Sciatic nerve (tissue), 2 donors: Measurements from ENCODE around the gene CEP128. TPM values are rescaled to one million over a fixed set of nuclear protein-coding genes. Genes with fewer than 3 reads are reported as not detected.
A peak's percentile ranks its signal among the peaks of the same experiment; 100 is the strongest.

Source experiments
- ATAC-seq: fragments of 200-7000 bp; cut with Tn5 transposase; one replicate; pipeline ENCODE4 v1.9.1; 2020; ENCODE audit warnings: mild to moderate bottlenecking, moderate library complexity
- DNase-seq: peaks from one replicate; pipeline ENCODE4 v3.0.0-alpha.2; 2020; ENCODE audit warnings: low spot score
- intact Hi-C: fragments of 100-400 bp; cut with DNase I; formaldehyde crosslinking; loops from one replicate; pipeline ENCODE4 v1.14.2; 2022
- total RNA-seq: library from RNA; stranded (reverse); fragmentation: NEBNext Ultra II Directional; extraction: Animal tissue kit (Norgen Biotek cat#: 25700); gene quantifications from one replicate; pipeline ENCODE4 v1.2.1, GENCODE V29; 2021
- donor health status: DM: no; HTN: no; CAD: no.
- donor health status: DM: no; HTN: no; CAD: no.

Gene CEP128
- total RNA-seq, 1 donor from 2014 or later: 14.5 TPM

DNA sequence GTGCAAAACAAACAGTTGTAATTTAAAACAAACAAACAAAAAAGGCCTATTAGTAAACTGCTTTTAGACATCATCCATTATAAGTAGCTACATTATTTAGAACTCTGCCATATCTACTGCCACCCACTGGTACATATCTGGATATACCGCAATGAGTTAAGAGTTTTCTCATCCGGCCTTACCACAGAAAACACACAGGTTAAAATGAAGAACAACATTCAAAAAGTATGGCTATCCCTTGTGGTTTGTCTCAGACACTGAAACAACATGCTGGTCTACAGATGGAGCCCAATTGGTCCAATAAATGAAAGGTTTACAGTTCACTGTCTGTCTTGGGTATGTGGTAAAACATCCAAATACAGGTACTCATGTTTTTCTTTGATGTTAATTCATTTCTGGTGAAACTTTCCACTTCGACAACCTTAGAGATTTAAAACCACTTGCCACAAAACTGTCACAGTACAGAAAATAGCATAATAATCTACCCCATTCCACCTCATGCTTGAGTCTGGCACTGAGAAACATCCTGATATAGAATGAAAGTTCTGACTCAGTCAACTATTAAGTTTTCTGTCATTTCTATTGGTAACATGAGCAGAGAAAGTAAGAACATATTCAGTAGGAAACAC lies 354.3 kb downstream of the CEP128 start:
- DNase-seq (no peak), ATAC-seq (peak; percentile 72)
- intact Hi-C loops: no loop called here

DNA sequence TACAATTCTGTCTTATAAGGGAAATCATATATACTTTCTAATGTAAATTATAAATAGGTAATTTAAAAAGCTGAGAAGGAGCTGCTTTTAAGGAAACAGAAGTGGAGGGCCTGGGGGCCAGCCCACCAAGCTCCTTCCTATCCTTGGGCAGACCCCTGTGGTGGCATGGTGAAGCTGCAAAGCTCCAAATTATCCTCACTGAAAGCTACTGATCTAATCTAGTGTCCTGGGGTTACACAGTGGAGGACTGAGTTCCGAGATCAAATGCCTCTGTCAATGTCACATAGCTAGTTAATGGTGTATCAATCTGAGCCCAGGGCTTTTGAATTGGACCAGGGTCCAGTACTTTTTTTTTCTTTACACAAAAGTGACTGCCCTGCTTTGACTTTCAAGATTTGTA lies 355.4 kb downstream of the CEP128 start:
- no peak for ATAC-seq
- DNase-seq: no peak
- intact Hi-C loops: no loop called here

DNA sequence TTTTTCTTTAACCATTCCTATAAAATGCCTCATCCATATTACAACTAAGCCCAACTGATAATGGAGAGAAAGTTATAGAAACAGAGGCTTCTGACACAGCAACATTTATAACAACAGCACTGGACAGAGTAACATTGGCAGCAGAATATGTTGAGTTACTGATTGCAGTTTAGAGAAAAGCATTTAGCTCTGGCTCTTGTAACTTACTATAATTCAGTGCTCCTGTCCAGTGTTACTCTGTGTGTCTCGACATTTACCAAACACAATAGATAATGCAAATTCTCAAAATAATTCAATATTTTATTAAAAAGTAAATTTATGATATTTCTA lies 356.1 kb downstream of the CEP128 start:
- intact Hi-C loops: no loop called here
- DNase-seq (no peak), ATAC-seq (no peak)

DNA sequence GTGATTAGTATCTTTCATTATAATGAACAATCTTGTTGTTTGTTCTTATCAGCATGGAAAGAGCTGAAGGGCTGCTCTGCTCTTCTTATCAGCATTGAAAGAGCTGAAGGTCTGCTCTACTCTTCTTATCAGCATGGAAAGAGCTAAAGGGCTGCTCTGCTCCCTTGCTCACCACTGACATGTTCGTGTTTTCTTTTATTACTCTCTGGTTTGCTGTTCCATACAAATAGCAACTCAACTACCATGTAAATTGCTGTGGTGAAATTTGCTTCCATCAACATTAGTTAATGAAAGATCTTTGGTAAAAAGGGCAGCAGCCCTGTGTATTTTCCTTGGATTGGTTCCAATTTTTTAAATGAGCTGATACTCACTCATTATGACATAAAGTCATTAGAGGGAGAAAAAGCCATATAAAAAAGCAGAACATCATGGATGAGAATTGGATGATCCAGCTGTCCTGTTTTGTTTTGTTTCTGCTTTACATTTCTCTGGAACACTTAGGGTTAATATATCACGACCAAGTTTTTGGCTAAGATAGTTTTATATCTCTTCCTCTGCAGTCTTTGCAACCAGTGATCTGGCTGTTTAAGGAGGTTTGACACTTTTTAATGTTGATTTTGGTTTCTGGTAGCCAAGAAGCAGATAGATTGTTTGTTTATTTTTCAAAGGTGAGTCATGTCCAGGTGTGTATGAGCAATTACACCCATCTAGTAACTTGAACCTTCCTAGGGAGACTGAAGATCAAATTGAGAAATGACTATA lies 356.6 kb downstream of the CEP128 start:
- ATAC-seq: no peak
- DNase-seq: no peak
- intact Hi-C loops: no loop called here

DNA sequence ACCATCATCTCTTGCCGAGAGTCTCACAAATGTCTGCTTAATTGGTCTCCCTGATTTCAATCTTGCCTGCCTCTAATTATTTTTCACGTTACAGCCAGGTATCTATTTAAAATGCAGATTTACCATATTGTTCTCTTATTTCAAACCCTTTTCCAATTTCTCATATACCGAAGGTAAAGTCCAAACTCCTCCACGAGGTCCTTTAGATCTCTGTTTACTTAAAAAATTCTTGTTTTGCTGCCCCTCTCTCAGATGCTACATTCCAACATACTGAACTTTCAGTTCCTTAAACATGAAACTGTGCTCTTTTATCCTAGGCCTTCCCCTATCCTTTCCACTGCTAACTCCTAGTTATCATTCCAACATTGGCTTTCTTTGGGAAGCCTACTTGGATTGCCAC lies 363.9 kb downstream of the CEP128 start:
- intact Hi-C loops: no loop called here
- ATAC-seq (no peak), DNase-seq (no peak)

DNA sequence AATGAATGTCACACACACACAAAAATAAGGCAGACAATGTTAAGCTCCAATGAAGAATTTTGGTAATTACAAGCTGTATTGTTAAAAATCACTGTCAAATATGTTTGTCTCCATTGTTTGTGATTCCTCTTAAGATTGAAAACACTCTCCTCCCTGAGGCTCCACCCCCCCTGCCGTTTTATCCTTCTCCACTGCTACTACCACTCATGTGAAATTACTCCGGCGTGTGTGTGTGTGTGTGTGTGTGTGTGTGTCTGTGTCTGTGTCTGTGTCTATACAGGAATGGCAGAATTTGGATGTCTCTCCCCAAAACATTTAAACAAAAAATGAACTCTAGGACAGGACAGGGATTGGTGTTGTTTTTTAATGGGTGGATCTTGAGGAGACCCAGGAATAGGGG lies 365.1 kb downstream of the CEP128 start:
- intact Hi-C loops: no loop called here
- DNase-seq (no peak), ATAC-seq (no peak)

DNA sequence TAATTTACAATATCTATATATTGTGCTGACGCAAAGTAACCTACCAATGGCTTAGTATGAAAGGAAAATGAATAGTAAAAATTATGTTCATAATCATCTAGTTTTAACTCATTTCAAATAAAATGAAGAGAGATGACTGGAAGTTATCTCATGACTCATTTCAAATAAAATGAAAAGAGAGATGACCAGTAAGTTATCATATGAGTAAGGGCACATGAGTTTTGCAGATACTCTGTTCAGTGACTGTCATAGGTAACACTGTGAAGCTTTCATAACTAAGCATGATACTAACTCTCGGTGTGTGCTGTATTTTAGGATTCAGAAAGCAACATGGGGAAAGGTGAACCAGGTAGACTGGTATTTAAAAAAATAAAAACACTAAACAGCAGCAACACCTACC lies 365.8 kb downstream of the CEP128 start:
- intact Hi-C loops: no loop called here
- no peak for DNase-seq
- ATAC-seq: no peak

DNA sequence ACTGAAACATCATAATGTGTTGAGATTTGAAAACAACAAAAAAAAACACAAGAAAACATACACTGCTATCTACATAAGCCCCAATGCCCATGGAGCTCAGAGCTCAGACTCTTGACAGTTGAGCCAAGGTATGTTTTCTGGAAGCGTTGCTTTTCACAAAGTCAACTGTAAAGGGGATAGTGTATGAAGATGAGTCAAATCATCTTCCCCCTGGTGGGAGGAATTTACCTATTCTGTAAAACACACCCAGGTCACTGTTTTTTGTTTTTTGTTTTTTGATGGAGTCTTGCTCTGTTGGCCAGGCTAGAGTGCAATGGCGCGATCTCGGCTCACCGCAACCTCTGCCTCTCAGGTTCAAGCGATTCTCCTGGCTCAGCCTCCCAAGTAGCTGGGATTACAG lies 368.9 kb downstream of the CEP128 start:
- DNase-seq: no peak
- no peak for ATAC-seq
- intact Hi-C loops: no loop called here

DNA sequence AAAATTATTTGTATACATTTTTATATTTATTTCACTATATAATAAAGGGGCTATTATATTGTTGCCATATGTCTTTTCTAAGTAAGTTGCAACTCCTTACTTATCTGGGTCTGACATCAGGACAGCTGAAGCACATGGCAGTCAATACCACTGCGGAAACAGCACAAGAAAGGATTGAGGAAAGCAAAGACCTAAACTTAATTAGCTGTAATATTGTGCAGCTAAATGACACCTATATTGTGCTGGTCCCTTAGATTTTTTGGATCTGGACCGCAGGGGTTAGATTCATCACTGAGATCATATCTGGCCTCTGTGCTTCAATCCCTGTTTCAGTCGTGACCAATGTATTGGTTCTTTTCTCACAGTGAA lies 370.6 kb downstream of the CEP128 start:
- DNase-seq (no peak), ATAC-seq (no peak)
- intact Hi-C loops: no loop called here

DNA sequence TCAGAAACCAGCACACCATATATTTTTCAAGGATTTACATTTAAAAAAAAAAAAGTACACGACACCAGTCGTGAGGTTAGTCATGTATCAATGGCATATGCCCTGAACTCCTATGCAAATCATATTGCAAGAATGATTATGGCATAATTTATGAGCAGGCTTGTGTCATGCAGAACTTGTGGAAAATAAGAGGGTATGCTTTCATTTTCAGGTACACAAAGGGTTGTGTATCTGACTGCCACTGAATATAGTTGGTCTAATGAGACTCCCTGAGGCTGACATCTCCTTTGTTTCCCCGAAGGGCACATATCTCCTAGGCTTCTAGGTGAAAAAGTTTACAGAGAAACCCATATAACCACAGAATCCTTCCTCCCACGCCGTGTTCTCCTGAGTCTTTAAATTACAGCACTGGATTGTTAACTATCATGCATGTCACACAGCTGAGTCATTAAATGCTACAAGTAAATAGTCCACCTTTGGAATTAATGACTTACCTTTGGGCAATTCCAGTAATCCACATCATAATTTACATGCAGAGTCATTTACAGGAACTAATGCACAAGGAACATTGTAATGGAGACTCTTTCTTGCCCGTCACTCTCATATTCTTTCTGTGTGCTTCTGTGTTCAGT lies 373.5 kb downstream of the CEP128 start:
- DNase-seq (no peak), ATAC-seq (no peak)
- intact Hi-C loops: no loop called here

DNA sequence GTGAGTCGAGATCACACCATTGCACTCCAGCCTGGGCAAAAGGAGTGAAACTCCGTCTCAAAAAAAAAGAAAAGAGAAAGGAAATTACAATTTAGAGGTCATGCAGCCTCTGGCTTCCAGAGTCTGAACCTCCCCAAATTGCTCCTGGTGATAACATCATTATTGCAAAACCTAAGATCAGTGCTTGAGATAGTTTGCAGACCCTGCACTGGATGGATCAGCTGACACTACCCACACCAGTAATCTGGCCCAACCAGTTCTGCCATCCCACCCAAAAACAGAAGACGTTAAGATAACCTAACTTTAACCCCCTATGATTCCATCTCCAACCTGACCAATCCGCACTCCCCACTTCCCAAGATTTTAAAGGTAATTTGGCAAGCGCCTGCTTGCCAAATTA lies 376.5 kb downstream of the CEP128 start:
- ATAC-seq (no peak), DNase-seq (no peak)
- intact Hi-C loops: no loop called here

DNA sequence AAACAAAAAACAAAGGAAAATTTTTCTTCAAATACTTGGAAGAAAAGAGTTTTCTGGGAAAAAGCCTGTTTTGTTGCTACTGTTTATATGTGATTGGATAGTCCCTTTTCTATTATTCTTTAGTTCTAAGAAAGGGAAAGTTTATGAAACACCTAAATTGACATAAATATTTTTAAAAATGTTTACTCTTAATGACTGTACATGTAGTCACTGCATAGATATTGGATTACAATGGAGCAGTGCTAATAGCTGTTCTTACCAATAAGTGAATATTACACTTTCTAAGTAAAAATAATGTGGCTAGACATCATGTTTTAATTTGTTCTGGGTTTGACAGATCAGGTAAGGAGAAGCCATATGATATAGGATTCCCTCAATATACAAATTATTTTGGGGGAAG lies 377.5 kb downstream of the CEP128 start:
- ATAC-seq (no peak), DNase-seq (no peak)
- intact Hi-C loops: no loop called here

DNA sequence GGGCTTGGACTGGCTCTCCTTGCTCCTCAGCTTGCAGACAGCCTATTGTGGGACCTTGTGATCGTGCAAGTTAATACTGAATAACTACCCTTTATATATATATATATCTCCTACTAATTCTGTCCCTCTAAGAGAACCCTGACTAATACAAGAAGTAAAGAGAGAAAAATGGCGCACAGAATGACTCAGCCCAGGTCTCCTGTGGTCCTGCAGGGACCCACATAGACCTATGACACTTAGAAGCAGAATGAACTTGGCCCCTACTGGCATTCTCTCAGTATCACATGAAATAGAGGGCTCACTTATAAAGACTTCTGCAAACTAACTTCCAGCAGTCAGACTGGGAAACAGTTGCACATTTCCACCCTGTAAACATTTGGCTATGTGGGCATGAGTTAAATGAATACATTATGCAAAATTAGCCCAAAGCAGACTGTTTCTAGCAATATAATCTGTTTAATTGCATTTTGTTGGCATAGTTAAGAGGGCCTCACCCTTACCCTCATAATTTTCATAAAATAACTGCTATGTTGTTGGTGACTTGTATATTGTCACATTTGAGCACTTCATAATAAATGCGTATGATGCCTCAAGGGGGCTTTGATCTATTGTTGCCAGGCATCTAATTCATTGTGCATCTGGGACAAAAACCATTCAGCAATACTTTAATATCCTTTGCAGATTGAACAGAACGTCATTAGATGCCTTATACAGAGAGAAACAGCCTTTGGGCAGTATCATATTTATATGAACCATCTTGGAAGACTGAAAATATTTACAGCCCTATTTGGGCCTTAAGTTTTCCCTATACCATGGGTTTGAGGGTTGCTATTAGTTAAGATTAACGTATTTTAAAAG lies 380.5 kb downstream of the CEP128 start:
- intact Hi-C loops: no loop called here
- ATAC-seq: no peak
- DNase-seq: no peak

DNA sequence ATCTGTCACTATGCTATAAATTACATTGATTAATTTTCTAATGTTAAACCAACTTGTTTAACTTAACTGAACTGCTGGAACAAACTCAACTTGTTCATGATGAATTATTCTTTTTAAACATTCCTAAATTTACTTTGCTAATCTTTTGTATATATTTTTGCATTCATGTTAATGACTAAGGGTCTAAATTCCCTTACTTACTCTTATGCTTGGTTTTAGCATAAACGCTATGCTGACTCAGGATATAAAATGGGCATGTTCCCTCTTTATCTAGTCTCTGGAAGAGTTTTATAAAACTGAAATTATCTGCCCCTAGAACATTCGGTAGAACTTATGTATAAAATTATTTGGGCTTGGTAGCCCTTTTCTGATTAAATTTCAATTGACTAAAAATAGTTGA lies 387.4 kb downstream of the CEP128 start:
- ATAC-seq (no peak), DNase-seq (no peak)
- intact Hi-C loops: no loop called here

DNA sequence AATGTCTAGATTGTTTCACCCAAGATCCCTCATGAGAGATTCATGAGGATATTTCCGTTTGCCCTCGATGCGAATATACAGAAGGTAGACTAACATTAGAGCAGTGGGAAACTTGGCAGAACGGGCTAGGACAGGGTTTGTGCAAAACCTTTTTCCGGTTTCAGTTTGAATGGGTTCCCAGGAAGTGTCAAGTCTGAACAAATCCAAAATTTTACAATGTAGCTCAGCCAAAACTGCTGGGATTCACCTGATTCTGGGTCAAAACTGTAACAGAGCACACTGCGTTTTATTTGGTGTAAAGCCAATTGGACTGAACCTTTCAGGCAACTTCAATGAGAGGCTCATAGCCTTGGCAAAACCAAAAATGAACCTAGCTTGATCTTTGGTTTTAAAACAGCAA lies 392.4 kb downstream of the CEP128 start:
- DNase-seq (no peak), ATAC-seq (peak; percentile 42)
- intact Hi-C loops: no loop called here

DNA sequence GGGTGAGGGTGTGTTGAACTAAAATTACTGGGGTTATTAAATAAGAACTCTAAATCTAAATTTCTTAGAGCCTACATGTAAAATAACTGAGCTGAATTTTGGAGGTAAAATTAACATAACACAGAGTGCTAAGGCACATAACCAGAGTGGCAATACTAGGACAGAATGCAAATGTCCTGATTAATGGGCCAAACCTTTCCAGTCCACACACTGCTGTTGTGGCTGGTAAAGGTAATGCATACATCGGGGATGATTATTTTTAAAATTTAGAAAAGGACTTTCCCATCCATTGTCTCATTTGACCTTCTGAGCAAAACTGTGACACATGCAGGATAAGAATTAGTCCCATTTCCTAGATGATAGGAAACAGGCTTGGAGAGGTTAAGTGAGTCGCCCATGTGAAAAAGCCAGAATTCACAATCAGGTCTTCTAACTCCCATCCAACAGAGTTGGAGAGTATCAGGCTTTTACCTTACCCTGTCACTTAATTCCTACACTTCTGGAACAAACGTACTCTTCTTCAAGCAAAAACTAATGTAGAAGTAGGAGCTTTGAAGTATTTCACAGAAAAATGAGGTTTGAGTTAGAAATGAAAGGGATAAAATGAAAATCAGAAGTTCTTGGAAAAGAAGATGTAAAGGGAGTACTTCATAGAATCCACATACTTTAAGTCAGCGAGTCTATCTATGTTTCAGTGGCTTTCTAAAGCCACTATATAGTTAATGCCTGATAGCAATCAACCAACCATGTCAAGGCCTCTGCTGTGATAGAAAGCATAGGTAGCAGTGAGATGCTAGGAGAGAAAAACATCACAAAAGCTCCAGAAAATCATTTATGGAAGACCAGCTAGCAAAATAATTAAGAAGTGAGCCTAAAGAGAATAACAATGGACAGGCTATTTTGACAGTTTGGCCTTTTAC lies 395.3 kb downstream of the CEP128 start:
- intact Hi-C loops: no loop called here
- ATAC-seq (no peak), DNase-seq (no peak)

DNA sequence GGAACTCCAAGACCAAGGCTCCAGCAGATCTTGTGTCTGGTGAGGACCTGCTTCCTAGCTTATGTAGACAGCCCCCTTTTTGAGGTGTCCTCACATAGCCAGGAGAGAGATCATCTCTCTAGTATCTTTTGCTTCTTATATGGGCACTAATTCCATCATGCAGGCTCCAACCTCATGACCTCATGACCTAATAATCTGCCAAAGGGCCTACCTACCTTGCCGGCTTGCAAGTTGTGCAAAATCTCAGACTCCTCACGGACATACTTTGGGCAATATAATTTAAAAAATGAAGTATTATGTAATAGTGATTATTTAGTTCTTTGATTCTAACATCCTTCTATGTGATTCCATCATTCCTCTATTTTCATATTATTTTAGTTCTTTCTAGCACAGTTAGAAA lies 397.2 kb downstream of the CEP128 start:
- DNase-seq (no peak), ATAC-seq (no peak)
- intact Hi-C loops: no loop called here

DNA sequence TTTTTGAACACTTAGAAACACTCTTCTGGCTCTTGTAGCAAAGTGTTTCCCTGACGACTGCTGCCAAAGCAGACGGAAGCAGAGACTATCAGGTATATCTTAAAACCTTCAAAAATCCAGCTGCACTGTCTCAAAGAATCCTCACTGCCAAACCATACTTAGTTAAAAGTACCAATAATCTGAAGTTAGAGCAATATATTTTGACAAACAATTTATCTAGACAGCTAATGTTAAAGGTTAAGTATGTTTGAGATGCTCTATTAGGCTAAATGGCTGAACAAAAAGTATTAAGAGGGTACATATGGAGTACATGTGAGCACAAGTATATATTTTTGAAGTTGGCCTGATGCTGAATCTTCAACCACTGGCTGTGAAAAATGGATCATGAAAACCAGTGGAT lies 398.3 kb downstream of the CEP128 start:
- DNase-seq (no peak), ATAC-seq (no peak)
- intact Hi-C loops: no loop called here
